NCI-H1092 treated with DMSO at 0.1 percent for 48 hours (cell line): ENCODE data around the gene PTPRR.

Experiments
- DNase-seq: peaks from one replicate; lab custom pipeline; 2025; lab: John Stamatoyannopoulos, UW

PTPRR gene

GRCh38 chr12:70695361-70696023 lies 225.0 kb downstream of the PTPRR start:
- DNase-seq = no peak

GRCh38 chr12:70692681-70693288 lies 227.8 kb downstream of the PTPRR start:
- DNase-seq = no peak

- DNase-seq = no peak
Measured at GRCh38 chr12:70691018-70691672, 229.4 kb downstream of the PTPRR start.

GRCh38 chr12:70686907-70687306 lies 233.6 kb downstream of the PTPRR start:
- DNase-seq = no peak

GRCh38 chr12:70686299-70686698 lies 234.2 kb downstream of the PTPRR start:
- DNase-seq = no peak

- DNase-seq = no peak
Measured at GRCh38 chr12:70683976-70684375, 236.6 kb downstream of the PTPRR start.

GRCh38 chr12:70671698-70672097 lies 248.8 kb downstream of the PTPRR start:
- DNase-seq = no peak

GRCh38 chr12:70670948-70671347 lies 249.6 kb downstream of the PTPRR start:
- DNase-seq = no peak

- DNase-seq = no peak
Measured at GRCh38 chr12:70667253-70667652, 253.3 kb downstream of the PTPRR start.

GRCh38 chr12:70666364-70666763 lies 254.2 kb downstream of the PTPRR start:
- no peak for DNase-seq

GRCh38 chr12:70664465-70664881 lies 256.1 kb downstream of the PTPRR start:
- peak; percentile 40 for DNase-seq

- DNase-seq = no peak
Measured at GRCh38 chr12:70663838-70664237, 256.7 kb downstream of the PTPRR start.

- DNase-seq = no peak
Measured at GRCh38 chr12:70661466-70662161, 258.9 kb downstream of the PTPRR start.

GRCh38 chr12:70660620-70661219 lies 259.8 kb downstream of the PTPRR start:
- no peak for DNase-seq

GRCh38 chr12:70660002-70660604 lies 260.4 kb downstream of the PTPRR start:
- DNase-seq = no peak

- DNase-seq = no peak
Measured at GRCh38 chr12:70659077-70659606, 261.4 kb downstream of the PTPRR start.

GRCh38 chr12:70657616-70658286 lies 262.8 kb downstream of the PTPRR start:
- DNase-seq = no peak

- DNase-seq = no peak
Measured at GRCh38 chr12:70652451-70652850, 268.1 kb downstream of the PTPRR start.

GRCh38 chr12:70648831-70649230 lies 271.7 kb downstream of the PTPRR start:
- no peak for DNase-seq

GRCh38 chr12:70648191-70648590 lies 272.3 kb downstream of the PTPRR start:
- no peak for DNase-seq

- DNase-seq = no peak
Measured at GRCh38 chr12:70646850-70647249, 273.7 kb downstream of the PTPRR start.
